H9 (cell line): Measurements from ENCODE around the gene SPCS3. TPM values are rescaled to one million over a fixed set of nuclear protein-coding genes. Genes with fewer than 3 reads are reported as not detected.

Experiments used
- DNase-seq: peaks from one replicate; pipeline ENCODE4 v3.0.0-alpha.2; 2017
- H2AFZ ChIP-seq: one replicate; pipeline ENCODE4 v1.6.1; 2013; ENCODE audit warnings: mild to moderate bottlenecking, low read length, control low read depth, moderate library complexity
- H2AK5ac ChIP-seq: 2 replicates; pipeline ENCODE4 v1.6.1; 2013; ENCODE audit warnings: low read length, control low read depth, mixed read lengths; ENCODE audit not compliant: insufficient read length
- H2BK120ac ChIP-seq: one replicate; pipeline ENCODE4 v1.6.1; 2013; ENCODE audit warnings: low read depth, mild to moderate bottlenecking, low read length, control low read depth, inconsistent platforms; ENCODE audit not compliant: poor library complexity, severe bottlenecking
- H2BK12ac ChIP-seq: 2 replicates; pipeline ENCODE4 v1.6.1; 2013; ENCODE audit warnings: low read length, control low read depth, mixed read lengths, low read depth; ENCODE audit not compliant: insufficient read length
- H2BK15ac ChIP-seq: 2 replicates; pipeline ENCODE4 v1.6.1; 2013; ENCODE audit warnings: low read depth, low read length, control low read depth
- H2BK20ac ChIP-seq: one replicate; pipeline ENCODE4 v1.6.1; 2013; ENCODE audit warnings: low read depth, mild to moderate bottlenecking, low read length, control low read depth, inconsistent platforms; ENCODE audit not compliant: poor library complexity, severe bottlenecking
- H2BK5ac ChIP-seq: 2 replicates; pipeline ENCODE4 v1.6.1; 2013; ENCODE audit warnings: low read length, control low read depth, mixed read lengths; ENCODE audit not compliant: insufficient read length
- H3K14ac ChIP-seq: 2 replicates; pipeline ENCODE4 v1.6.1; 2013; ENCODE audit warnings: low read length, control low read depth; ENCODE audit not compliant: insufficient read depth
- H3K18ac ChIP-seq: 2 replicates; pipeline ENCODE4 v1.6.1; 2013; ENCODE audit warnings: low read depth, mild to moderate bottlenecking, mixed read lengths, low read length, control low read depth; ENCODE audit not compliant: insufficient read length
- H3K23ac ChIP-seq: 2 replicates; pipeline ENCODE4 v1.6.1; 2013; ENCODE audit warnings: low read length, control low read depth, mixed read lengths, low read depth; ENCODE audit not compliant: insufficient read length
- H3K23me2 ChIP-seq: 2 replicates; pipeline ENCODE4 v1.6.1; 2013; ENCODE audit warnings: low read depth, mild to moderate bottlenecking, mixed read lengths, low read length, control low read depth; ENCODE audit not compliant: insufficient read length, poor library complexity, severe bottlenecking
- H3K27ac ChIP-seq: 2 replicates; pipeline ENCODE4 v1.5.1; 2013; ENCODE audit warnings: low read length, control low read depth, mixed read lengths, low read depth; ENCODE audit not compliant: insufficient read length
- H3K27me3 ChIP-seq: 2 replicates; pipeline ENCODE4 v1.6.1; 2013; ENCODE audit warnings: low read length, control low read depth, inconsistent platforms; ENCODE audit not compliant: insufficient read depth
- H3K4ac ChIP-seq: 2 replicates; pipeline ENCODE4 v1.6.1; 2013; ENCODE audit warnings: low read depth, mild to moderate bottlenecking, control low read depth, inconsistent platforms, low read length, moderate library complexity
- H3K4me1 ChIP-seq: 2 replicates; pipeline ENCODE4 v1.6.1; 2013; ENCODE audit warnings: low read length, control low read depth, inconsistent platforms; ENCODE audit not compliant: insufficient read depth
- H3K4me2 ChIP-seq: 2 replicates; pipeline ENCODE4 v1.6.1; 2013; ENCODE audit warnings: low read length, control low read depth, mixed read lengths; ENCODE audit not compliant: insufficient read length, insufficient read depth
- H3K56ac ChIP-seq: 2 replicates; pipeline ENCODE4 v1.6.1; 2013; ENCODE audit warnings: low read depth, mild to moderate bottlenecking, mixed read lengths, low read length, control low read depth; ENCODE audit not compliant: insufficient read length
- H3K79me1 ChIP-seq: 2 replicates; pipeline ENCODE4 v1.6.1; 2013; ENCODE audit warnings: low read depth, mild to moderate bottlenecking, moderate library complexity, low read length, control low read depth, inconsistent platforms; ENCODE audit not compliant: insufficient read depth, poor library complexity, severe bottlenecking
- H3K79me2 ChIP-seq: 2 replicates; pipeline ENCODE4 v1.6.1; 2013; ENCODE audit warnings: low read length, control low read depth, inconsistent platforms; ENCODE audit not compliant: insufficient read depth
- H3K9ac ChIP-seq: 2 replicates; pipeline ENCODE4 v1.6.1; 2013; ENCODE audit warnings: low read length, control low read depth, mixed read lengths; ENCODE audit not compliant: insufficient read length; ENCODE audit errors: extremely low read depth
- H3K9me3 ChIP-seq: one replicate; pipeline ENCODE4 v1.6.1; 2013; ENCODE audit warnings: low read depth, low read length, inconsistent platforms; ENCODE audit not compliant: control insufficient read depth
- H3T11ph ChIP-seq: one replicate; pipeline ENCODE4 v1.6.1; 2013; ENCODE audit warnings: mild to moderate bottlenecking, low read length, control low read depth, inconsistent platforms
- H4K20me1 ChIP-seq: one replicate; pipeline ENCODE4 v1.6.1; 2013; ENCODE audit not compliant: control insufficient read depth, insufficient read length, insufficient read depth
- H4K5ac ChIP-seq: 2 replicates; pipeline ENCODE4 v1.6.1; 2013; ENCODE audit warnings: low read depth, mild to moderate bottlenecking, mixed read lengths, low read length, control low read depth; ENCODE audit not compliant: insufficient read length
- H4K8ac ChIP-seq: replicated peaks from 2 replicates; pipeline ENCODE4 v1.6.1; 2013; ENCODE audit warnings: low read length, control low read depth, mixed read lengths, low read depth; ENCODE audit not compliant: insufficient read length
- H4K91ac ChIP-seq: 2 replicates; pipeline ENCODE4 v1.6.1; 2013; ENCODE audit warnings: low read depth, mild to moderate bottlenecking, moderate library complexity, mixed read lengths, low read length, control low read depth; ENCODE audit not compliant: insufficient read length
- H3K27ac Mint-ChIP-seq, 3 experiments: 2 replicates in 2 of 3; 3 replicates in 1 of 3; pipeline ENCODE4 v1.8.0; 2020 to 2021; ENCODE audit warnings: mixed read lengths in 3 of 3, mild to moderate bottlenecking in 1 of 3, moderate library complexity in 1 of 3
- H3K27me3 Mint-ChIP-seq: 2 replicates; pipeline ENCODE4 v1.8.0; 2021; ENCODE audit warnings: low read depth, mild to moderate bottlenecking, moderate library complexity, mixed read lengths
- H3K36me3 Mint-ChIP-seq, 3 experiments: 2 replicates in 2 of 3; 3 replicates in 1 of 3; pipeline ENCODE4 v1.8.0; 2020 to 2021; ENCODE audit warnings: low read depth in 3 of 3, mixed read lengths in 3 of 3; ENCODE audit not compliant: insufficient read depth in 1 of 3
- H3K4me1 Mint-ChIP-seq, 2 experiments: 2 replicates each; pipeline ENCODE4 v1.8.0; 2020; ENCODE audit warnings: mixed read lengths in 2 of 2
- H3K4me3 Mint-ChIP-seq, 2 experiments: 2 replicates in 1 of 2; 3 replicates in 1 of 2; pipeline ENCODE4 v1.8.0; 2020 to 2021; ENCODE audit warnings: mild to moderate bottlenecking in 2 of 2, mixed read lengths in 2 of 2, moderate library complexity in 1 of 2
- H3K9me3 Mint-ChIP-seq, 2 experiments: 2 replicates in 1 of 2; 3 replicates in 1 of 2; pipeline ENCODE4 v1.8.0; 2020; ENCODE audit warnings: mild to moderate bottlenecking in 2 of 2, mixed read lengths in 2 of 2, moderate library complexity in 1 of 2
- CTCF ChIP-seq: fragments of 200-600 bp; sonication (generic); conservative IDR thresholded peaks from 3 replicates; pipeline ENCODE4 v1.8.0; 2021; ENCODE audit warnings: antibody characterized with exemption, mild to moderate bottlenecking
- WGBS: extraction: QIAGEN DNeasy Blood & Tissue Kit; methylation state at CpG from one replicate; pipeline ENCODE4 v1.1.7; 2013; ENCODE audit warnings: missing lambda C conversion rate, low lambda C conversion rate, mixed read lengths; ENCODE audit not compliant: insufficient read length; ENCODE audit errors: extremely low coverage; 5-methylcytosine and 5-hydroxymethylcytosine counted together
- total RNA-seq: library from RNA; stranded (reverse); gene quantifications from 2 replicates; pipeline ENCODE4 v1.2.1, GENCODE V29; 2021

The SPCS3 gene
- total RNA-seq, 1 experiment from 2014 or later = 113 TPM

GRCh38 chr4:176380352-176381157 is 60.8 kb downstream of the SPCS3 start:
- Histone ChIP-seq H4K91ac (no peak overlapping the region), H3K79me1 (no peaks in the 10 kb centered on the region), H3K23me2 (no peaks in the 10 kb centered on the region), H2BK5ac (no peak overlapping the region), H3K18ac (no peak overlapping the region), H3K79me2 (no peaks in the 10 kb centered on the region), H3K9ac (no peak overlapping the region), H2BK15ac (no peak overlapping the region), H3K23ac (no peak overlapping the region), H2BK120ac (no peak overlapping the region), H3K9me3 (no peaks in the 10 kb centered on the region), H4K5ac (no peak overlapping the region), H3K4ac (no peak overlapping the region), H3K27me3 (no peaks in the 10 kb centered on the region), H3T11ph (no peak overlapping the region), H3K14ac (no peak overlapping the region), H2AFZ (no peak overlapping the region), H4K8ac (no peak overlapping the region), H3K56ac (no peak overlapping the region), H3K4me2 (no peak overlapping the region), H2AK5ac (no peak overlapping the region), H2BK20ac (no peak overlapping the region), H3K27ac (no peak overlapping the region), H4K20me1 (no peaks in the 10 kb centered on the region), H3K4me1 (no peaks in the 10 kb centered on the region), H2BK12ac (no peak overlapping the region)
- Mint-ChIP-seq H3K27me3 (no peaks in the 10 kb centered on the region), H3K4me1 (no peaks in the 10 kb centered on the region), H3K36me3 (no peaks in the 10 kb centered on the region), H3K27ac (no peak overlapping the region), H3K4me3 (no peak overlapping the region), H3K9me3 (no peaks in the 10 kb centered on the region)
- no CpG with 5 or more reads among the region's 11 CpGs for WGBS
- DNase-seq = no peak
- TF ChIP-seq CTCF = no peak

Other genes with a start within 250 kb of the SPCS3 start
- not detected in 2 replicates for gene SPATA4, start 124.4 kb upstream of the SPCS3 start, total RNA-seq
- not detected in 2 replicates for gene ASB5, start 50.7 kb upstream of the SPCS3 start, total RNA-seq